ENCODE results near the gene ZNF486. TPM values are rescaled to one million over a fixed set of nuclear protein-coding genes. Genes with fewer than 3 reads are reported as not detected.

ZNF486 gene
- total RNA-seq, 1 donor from 2014 or later, result 2.6 TPM

GRCh38 chr19:20233105-20233504 lies 66.1 kb downstream of the ZNF486 start:
- no peak for TF ChIP-seq CTCF (IDR thresholded peaks at IDR 0.05; ENCODE audit: insufficient read depth, low read length, severe bottlenecking)
- DNase-seq (ENCODE audit: low read depth) (no peak), FAIRE-seq (no peak)
- Histone ChIP-seq H3K4me3 (ENCODE audit: low read depth, low read length) (no peak overlapping the region), H3K27me3 (ENCODE audit: control insufficient read depth, insufficient read depth, low read length) (no peaks in the 10 kb centered on the region), H3K36me3 (ENCODE audit: control insufficient read depth, insufficient read depth, low read length) (no peaks in the 10 kb centered on the region)

GRCh38 chr19:20235156-20235555 lies 68.1 kb downstream of the ZNF486 start:
- TF ChIP-seq CTCF (IDR thresholded peaks at IDR 0.05; ENCODE audit: insufficient read depth, low read length, severe bottlenecking), result no peak
- DNase-seq (ENCODE audit: low read depth), result no peak
- Histone ChIP-seq H3K36me3 (ENCODE audit: control insufficient read depth, insufficient read depth, low read length) (no peaks in the 10 kb centered on the region), H3K27me3 (ENCODE audit: control insufficient read depth, insufficient read depth, low read length) (no peaks in the 10 kb centered on the region), H3K4me3 (ENCODE audit: low read depth, low read length) (no peak overlapping the region)
- no peak for FAIRE-seq

DNA sequence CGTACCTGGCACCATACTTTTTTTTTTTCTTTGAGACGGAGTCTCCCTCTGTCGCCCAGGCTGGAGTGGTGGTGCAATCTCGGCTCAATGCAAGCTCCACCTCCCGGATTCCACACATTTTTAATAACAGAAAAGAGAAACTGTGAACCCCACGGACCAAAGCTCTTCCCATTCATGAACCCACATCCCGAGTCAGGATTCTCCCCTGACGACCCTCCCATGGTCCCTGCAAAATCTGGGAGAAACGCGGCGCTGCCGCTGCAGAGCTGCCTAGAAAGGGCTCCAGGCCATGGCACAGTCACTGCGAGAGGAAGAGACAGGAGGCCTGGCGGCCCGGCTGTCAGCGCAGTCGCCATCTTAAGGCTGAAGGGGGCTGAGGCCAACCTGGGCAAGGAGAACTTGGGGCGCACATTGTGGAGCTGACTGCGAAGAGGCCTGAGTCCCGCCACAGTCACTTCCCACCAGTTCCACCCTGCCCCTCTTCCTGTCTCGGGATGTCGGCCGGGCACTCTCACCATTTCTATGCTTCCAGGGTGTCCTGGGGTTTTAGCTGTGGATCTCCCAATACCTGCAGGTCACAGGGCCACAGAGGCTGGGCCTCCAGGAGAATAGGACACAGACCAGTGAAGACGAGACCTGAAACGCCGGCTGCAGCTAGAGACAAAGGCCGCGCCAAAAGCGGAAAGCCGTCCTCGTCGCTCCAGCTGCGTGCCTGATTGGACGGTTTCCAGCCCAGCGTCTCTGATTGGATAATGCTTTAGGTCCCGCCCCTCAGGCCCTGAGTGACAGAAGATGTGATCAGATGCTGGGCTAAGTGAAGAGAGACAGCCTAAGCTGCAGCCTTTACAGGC lies 71.0 kb downstream of the ZNF486 start:
- DNase-seq (ENCODE audit: low read depth) (peak; percentile 71), FAIRE-seq (no peak)
- no peak for TF ChIP-seq CTCF (IDR thresholded peaks at IDR 0.05; ENCODE audit: insufficient read depth, low read length, severe bottlenecking)
- Histone ChIP-seq H3K36me3 (ENCODE audit: control insufficient read depth, insufficient read depth, low read length) (no peaks in the 10 kb centered on the region), H3K4me3 (ENCODE audit: low read depth, low read length) (peak overlapping the region; percentile 59), H3K27me3 (ENCODE audit: control insufficient read depth, insufficient read depth, low read length) (no peaks in the 10 kb centered on the region)

DNA sequence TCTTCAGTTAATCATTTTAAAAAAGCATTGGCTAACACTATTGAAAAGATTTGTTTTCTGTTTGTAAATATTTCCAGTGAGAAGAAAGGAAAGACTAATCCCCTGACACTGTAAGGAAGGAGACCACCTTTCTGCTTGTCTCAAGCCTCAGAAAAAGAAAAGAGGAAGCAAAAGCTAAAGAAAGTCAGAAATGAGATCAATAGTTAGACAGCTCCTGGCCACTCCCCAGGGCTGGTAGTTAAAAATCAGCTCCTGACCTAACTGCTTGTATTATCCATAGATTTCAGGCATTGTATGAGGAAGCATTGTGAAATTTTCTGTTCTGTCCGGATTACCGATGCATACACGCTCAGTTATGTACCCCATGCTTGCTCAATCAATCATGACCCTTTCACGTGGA lies 76.6 kb downstream of the ZNF486 start:
- no peak for TF ChIP-seq CTCF (IDR thresholded peaks at IDR 0.05; ENCODE audit: insufficient read depth, low read length, severe bottlenecking)
- FAIRE-seq (no peak), DNase-seq (ENCODE audit: low read depth) (no peak)
- Histone ChIP-seq H3K36me3 (ENCODE audit: control insufficient read depth, insufficient read depth, low read length) (no peaks in the 10 kb centered on the region), H3K4me3 (ENCODE audit: low read depth, low read length) (no peak overlapping the region), H3K27me3 (ENCODE audit: control insufficient read depth, insufficient read depth, low read length) (no peaks in the 10 kb centered on the region)

DNA sequence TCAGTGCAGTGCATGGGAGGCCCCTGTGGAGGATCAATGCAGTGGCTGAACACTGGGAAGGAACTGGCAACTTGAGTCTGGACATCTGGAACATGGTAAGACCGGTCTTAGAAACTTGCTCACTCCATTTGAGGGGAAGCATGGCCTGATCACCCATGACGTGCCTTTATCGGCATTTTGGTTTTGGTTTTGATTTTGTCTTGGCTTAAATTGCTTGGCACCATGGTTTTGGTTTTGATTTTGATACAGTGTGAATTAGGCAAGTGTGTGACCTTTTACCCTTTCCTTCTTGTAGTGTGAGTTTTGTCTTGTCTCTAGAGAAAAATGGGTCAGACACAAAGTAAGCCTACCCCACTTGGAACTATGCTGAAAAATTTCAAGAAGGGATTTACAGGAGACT lies 77.3 kb downstream of the ZNF486 start:
- peak; percentile 82 for FAIRE-seq
- H3K4me3 ChIP-seq (ENCODE audit: low read depth, low read length), result no peak overlapping the region
- no peaks in the 10 kb centered on the region for H3K36me3 ChIP-seq (ENCODE audit: control insufficient read depth, insufficient read depth, low read length)
- no peaks in the 10 kb centered on the region for H3K27me3 ChIP-seq (ENCODE audit: control insufficient read depth, insufficient read depth, low read length)
- no peak for DNase-seq (ENCODE audit: low read depth)
- TF ChIP-seq CTCF (IDR thresholded peaks at IDR 0.05; ENCODE audit: insufficient read depth, low read length, severe bottlenecking), result no peak

- H3K36me3 ChIP-seq (ENCODE audit: control insufficient read depth, insufficient read depth, low read length), result no peaks in the 10 kb centered on the region
- FAIRE-seq (peak; percentile 13), DNase-seq (ENCODE audit: low read depth) (no peak)
- H3K4me3 ChIP-seq (ENCODE audit: low read depth, low read length), result no peak overlapping the region
- no peak for TF ChIP-seq CTCF (IDR thresholded peaks at IDR 0.05; ENCODE audit: insufficient read depth, low read length, severe bottlenecking)
- H3K27me3 ChIP-seq (ENCODE audit: control insufficient read depth, insufficient read depth, low read length), result no peaks in the 10 kb centered on the region
Measured at GRCh38 chr19:20245309-20245708, 78.3 kb downstream of the ZNF486 start.
